ENCODE results near the gene LBHD1.
A peak's percentile ranks its signal among the peaks of the same experiment; 100 is the strongest.
"Not testable (repeated sequence)": the region's sequence is repeated elsewhere in the genome, so short reads cannot be mapped to it uniquely, and the experiment has no call there.

LBHD1 gene

DNA sequence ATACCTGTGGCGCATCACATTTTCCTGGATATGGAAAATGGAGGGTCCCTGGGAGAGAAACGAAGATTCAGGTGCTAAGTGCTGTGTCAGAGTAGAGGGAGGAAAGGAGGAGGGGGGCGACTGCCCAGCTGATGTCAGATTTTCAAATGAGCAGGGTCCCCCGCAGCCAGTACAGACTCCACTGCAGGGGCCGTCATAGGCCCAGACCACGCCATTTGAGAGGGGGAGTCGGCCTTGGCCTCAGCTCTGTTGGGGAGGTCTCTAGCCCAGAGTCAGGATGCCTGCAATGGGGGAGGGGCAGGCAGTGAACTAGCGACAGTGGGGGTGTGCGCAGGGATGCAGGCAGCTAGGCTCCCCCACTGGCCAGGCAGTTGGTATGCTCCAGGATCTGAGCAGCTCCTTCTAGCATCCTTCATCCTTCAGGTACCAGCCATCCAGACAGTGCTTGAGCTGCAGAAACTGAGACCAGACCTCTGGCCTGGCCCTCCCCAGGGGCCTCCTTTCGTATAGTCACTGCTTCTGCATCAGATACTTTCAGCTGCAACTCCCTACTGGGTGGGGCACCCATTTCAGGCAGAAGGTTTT, 35.3 kb upstream of the LBHD1 start, which contains the start of the genes BSCL2 and GNG3:
Gene BSCL2, minus strand, starts transcription at position 148 of the 585 bp plus-strand sequence. CDS start 229 bp downstream, outside the sequence.
Gene GNG3, plus strand, starts transcription at position 400 of the 585 bp plus-strand sequence. CDS start 620 bp downstream, outside the sequence.
- H3K36me3 Mint-ChIP-seq (ENCODE audit: low read depth): peaks cover 27% of the 10 kb centered on the region
- peak within 1 kb of the TSS; percentile 95 for H3K4me3 Mint-ChIP-seq
- peak within 1 kb of the TSS; percentile 96 for H3K27ac Mint-ChIP-seq
- no peak for DNase-seq (ENCODE audit: low spot score)
- H3K27me3 Mint-ChIP-seq (ENCODE audit: low read depth): no peaks in the 10 kb centered on the region
- H3K9me3 Mint-ChIP-seq: no peaks in the 10 kb centered on the region
- peaks cover 42% of the 10 kb centered on the region for H3K4me1 Mint-ChIP-seq (ENCODE audit: low read depth)

DNA sequence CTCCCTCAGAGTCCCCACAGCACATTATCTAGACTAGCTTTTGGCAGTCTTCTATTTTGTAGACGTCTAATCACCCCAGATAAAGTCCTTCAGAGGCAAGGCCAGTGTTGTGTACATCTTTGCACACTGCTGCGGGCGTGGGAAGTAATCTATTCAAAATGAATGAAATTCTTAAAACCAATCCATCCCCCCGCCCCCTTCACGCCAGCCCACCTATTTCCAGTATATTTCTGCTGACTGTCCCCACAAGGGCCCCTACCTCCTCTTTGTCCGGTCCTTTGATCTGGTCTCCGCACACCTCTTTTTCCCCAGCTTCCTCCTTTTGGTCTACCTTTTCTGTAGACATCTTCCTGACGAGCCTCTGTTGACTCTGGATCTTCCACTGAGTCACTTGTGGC, 34.8 kb upstream of the LBHD1 start:
- Mint-ChIP-seq H3K27ac (peak overlapping the region; percentile 38), H3K4me3 (peak overlapping the region; percentile 41), H3K27me3 (ENCODE audit: low read depth) (no peaks in the 10 kb centered on the region), H3K4me1 (ENCODE audit: low read depth) (peaks cover 38% of the 10 kb centered on the region), H3K9me3 (no peaks in the 10 kb centered on the region), H3K36me3 (ENCODE audit: low read depth) (peaks cover 26% of the 10 kb centered on the region)
- DNase-seq (ENCODE audit: low spot score): no peak

DNA sequence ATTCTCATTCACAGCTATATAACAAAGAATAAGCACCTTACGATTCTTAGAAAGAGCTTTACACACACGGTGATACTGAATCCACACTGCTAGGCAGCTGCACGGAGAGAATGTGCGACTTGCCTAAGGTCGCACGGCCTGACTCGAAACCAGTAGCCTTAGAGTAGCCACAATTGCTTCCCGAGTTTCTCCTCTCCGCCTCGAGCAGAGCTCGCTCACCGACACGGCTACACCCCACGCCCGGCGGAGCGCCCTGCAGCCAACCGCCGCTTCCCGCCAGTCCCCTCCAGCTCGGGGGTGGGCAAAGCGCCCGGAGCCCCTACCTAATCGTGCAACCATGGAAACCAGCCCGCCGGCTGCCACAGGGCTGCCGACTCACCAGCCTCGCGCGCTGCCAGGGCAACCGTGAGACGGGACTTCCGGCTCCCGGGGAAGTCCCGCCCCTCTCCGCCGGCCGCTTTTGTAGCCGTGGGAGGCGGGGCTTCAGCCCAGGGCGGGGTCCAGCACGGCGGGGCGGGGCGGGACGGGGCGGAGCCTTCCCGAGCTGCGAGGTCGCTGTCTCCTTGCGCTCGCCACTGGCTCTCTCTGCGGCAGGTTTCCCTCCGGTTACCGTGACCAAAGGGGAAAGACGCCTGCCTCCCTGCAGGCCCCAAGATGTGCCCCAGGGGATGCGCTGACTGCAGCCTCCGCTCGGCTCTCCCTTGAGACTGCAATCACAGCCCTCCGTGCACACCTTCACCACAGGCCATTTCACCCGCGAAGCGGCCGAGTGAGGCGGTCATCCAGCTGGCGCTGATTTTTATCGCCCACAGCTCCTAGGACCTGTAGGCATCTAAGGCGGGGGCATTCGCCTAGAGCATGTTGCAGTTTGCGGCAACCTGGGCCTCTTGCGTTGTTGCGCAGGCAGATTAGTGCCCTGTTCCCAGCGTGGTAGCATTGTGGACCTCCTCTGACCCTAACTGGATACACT, 34.1 kb upstream of the LBHD1 start:
- Mint-ChIP-seq H3K27ac (peak overlapping the region; percentile 81), H3K9me3 (no peaks in the 10 kb centered on the region), H3K4me3 (peak overlapping the region; percentile 93), H3K27me3 (ENCODE audit: low read depth) (no peaks in the 10 kb centered on the region), H3K4me1 (ENCODE audit: low read depth) (peaks cover 38% of the 10 kb centered on the region), H3K36me3 (ENCODE audit: low read depth) (peaks cover 25% of the 10 kb centered on the region)
- peak; percentile 91 for DNase-seq (ENCODE audit: low spot score)

DNA sequence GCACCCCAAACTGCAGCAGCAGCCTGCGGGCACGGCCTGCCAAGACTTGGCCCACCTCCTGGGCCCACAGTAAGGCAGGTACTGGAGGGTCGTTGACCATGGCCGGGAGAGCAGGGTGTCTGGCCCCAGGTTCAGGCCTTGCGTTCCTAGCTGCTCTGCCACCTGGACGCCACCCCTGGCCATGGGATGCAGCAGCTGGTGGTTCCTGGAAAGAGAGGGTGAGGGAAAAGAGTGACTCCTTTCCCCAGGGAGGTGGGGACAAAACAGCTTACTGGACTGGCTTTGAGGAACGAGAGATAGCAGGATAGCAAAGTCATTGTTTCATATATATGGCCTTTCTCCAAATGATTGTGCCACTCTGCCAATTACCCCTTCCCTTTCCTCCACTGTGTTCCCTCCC, 33.3 kb upstream of the LBHD1 start:
- H3K27me3 Mint-ChIP-seq (ENCODE audit: low read depth): no peaks in the 10 kb centered on the region
- peak overlapping the region; percentile 93 for H3K4me3 Mint-ChIP-seq
- H3K4me1 Mint-ChIP-seq (ENCODE audit: low read depth): peaks cover 37% of the 10 kb centered on the region
- H3K36me3 Mint-ChIP-seq (ENCODE audit: low read depth): peaks cover 23% of the 10 kb centered on the region
- H3K9me3 Mint-ChIP-seq: no peaks in the 10 kb centered on the region
- DNase-seq (ENCODE audit: low spot score): no peak
- peak overlapping the region; percentile 81 for H3K27ac Mint-ChIP-seq

DNA sequence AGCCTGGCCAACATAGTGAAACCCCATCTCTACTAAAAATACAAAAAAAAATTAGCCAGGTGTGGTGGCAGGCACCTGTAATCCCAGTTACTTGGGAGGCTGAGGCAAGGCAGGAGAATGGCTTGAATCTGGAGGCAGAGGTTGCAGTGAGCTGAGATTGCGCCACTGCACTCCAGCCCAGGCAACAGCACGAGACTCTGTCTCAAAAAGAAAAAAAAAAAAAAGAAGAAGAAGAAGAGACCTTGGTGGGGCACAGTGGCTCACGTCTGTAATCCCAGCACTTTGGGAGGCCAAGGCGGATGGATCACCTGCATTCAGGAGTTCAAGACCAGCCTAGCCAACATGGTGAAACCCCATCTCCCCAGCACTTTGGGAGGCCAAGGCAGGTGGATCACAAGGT, 31.9 kb upstream of the LBHD1 start:
- DNase-seq (ENCODE audit: low spot score): not testable (repeated sequence)

DNA sequence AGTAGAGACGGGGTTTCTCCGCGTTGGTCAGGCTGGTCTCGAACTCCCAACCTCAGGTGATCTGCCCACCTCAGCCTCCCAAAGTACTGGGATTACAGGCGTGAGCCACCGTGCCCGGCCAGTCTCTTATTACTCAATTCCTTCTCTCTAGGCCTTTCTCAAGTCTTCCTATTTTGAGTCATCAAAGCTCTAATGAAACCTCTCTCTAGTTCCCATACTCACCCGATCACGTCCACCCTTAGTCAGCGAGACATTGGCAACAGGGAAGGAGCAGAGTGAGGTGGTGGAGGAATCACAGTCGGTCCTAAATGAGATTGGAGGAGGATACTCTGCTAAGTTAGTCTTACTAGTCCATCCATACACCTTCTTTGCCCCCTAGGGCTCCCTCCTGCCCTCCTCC, 30.2 kb upstream of the LBHD1 start:
- Mint-ChIP-seq H3K27ac (no peak overlapping the region), H3K9me3 (no peaks in the 10 kb centered on the region), H3K36me3 (ENCODE audit: low read depth) (peaks cover 14% of the 10 kb centered on the region), H3K27me3 (ENCODE audit: low read depth) (no peaks in the 10 kb centered on the region), H3K4me1 (ENCODE audit: low read depth) (peaks cover 15% of the 10 kb centered on the region), H3K4me3 (no peak overlapping the region)
- no peak for DNase-seq (ENCODE audit: low spot score)

More for the DNA sequence above, 31.9 kb upstream of the LBHD1 start:
- H3K4me3 Mint-ChIP-seq; H3K9me3 Mint-ChIP-seq; H3K27ac Mint-ChIP-seq; H3K27me3 Mint-ChIP-seq (ENCODE audit: low read depth): not testable (repeated sequence)
- H3K36me3 Mint-ChIP-seq (ENCODE audit: low read depth): peaks cover 15% of the 10 kb centered on the region
- peaks cover 25% of the 10 kb centered on the region for H3K4me1 Mint-ChIP-seq (ENCODE audit: low read depth)

DNA sequence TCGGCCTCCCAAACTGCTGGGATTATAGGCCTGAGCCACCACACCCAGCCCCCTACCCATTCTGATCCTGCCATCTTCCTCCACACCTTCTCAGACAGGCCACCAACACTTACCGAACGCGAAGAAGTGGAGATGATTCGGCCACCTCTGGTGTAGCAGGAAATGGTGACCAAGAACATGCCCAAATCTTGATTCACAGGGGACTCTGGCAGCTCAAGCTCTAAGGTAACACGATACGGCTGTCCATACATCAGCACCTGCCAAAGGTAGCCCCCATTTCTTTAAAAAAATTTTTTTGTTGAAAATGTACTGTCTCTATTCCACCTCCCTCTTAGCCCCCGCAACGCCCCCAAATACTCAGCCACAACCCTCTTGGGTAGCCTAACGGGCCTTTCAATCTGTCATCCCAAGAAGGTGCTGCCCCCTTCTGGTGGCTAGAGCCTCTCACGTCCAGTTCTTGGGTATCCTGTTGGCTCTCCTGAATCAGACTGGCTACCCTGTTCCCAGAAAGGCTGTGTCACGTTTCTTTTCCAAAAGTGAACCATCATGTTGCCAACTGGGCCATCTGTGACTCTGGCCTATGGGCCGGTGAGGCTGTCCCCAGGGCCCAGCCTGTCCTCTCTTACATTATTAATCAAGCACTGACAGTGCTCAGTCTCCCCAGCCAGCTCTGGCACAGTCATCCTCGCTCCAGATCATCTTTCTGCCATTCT, 22.5 kb upstream of the LBHD1 start:
- Mint-ChIP-seq H3K36me3 (ENCODE audit: low read depth) (peaks cover 15% of the 10 kb centered on the region), H3K4me1 (ENCODE audit: low read depth) (peaks cover 5% of the 10 kb centered on the region), H3K9me3 (no peaks in the 10 kb centered on the region), H3K4me3 (no peak overlapping the region), H3K27me3 (ENCODE audit: low read depth) (no peaks in the 10 kb centered on the region), H3K27ac (peak overlapping the region; percentile 36)
- DNase-seq (ENCODE audit: low spot score): peak; percentile 60

DNA sequence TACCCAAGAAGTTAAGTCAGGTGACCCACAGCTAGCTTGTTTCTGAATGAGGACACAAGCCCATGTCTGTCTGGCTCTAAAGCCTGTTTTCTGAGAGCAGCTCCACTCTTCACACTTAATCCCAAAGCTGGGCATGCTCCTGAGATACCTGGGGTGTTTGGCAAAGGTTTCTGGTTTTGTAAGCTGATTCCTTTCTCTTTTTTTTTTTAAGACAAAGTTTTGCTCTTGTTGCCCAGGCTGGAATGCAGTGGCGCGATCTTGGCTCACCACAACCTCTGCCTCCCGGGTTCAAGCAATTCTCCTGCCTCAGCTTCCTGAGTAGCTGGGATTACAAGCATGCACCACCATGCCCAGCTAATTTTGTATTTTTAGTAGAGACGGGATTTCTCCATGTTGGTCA, 21.6 kb upstream of the LBHD1 start:
- H3K27ac Mint-ChIP-seq; DNase-seq (ENCODE audit: low spot score); H3K27me3 Mint-ChIP-seq (ENCODE audit: low read depth); H3K4me1 Mint-ChIP-seq (ENCODE audit: low read depth); H3K9me3 Mint-ChIP-seq; H3K4me3 Mint-ChIP-seq: not testable (repeated sequence)
- H3K36me3 Mint-ChIP-seq (ENCODE audit: low read depth): peaks cover 16% of the 10 kb centered on the region

DNA sequence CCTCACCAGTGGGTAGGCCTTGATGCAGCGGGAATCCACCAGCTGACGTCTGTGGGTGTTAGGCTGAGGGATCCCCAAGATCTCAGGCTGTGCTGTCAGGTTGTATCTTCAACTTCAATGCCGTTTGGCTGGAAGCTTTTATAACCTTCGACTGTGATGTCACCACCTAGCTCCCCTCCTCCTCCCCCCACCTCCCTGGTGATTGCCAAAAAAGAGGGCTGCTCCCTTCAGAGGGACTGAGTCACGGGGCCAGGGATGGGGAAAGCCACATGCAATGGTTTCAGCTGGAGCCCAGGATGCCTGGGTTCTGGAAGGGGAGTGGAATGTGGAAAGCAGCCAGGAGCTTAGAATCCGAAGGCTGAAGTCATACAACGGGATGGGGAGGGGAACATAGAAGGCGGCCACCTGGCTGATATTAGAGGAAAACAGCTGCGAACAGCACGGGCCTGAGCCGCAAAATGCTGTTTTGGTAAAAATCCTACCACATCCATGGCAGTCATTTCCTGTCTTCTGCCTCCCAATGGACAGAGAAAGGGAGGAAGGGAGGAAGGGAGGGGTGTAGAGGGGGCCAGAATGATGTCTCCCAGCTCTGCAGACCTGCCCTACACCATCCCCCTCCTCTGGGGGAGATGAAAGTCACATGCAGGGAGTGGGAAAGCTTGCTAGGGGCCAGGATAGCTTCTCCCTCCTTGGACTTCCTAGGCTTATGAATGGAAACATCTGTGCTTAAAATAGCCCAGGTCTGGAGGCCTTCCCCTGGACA, 17.5 kb upstream of the LBHD1 start, which contains the start of gene LRRN4CL:
Gene LRRN4CL, minus strand, starts transcription at position 110 of the 763 bp plus-strand sequence. CDS start 1,022 bp downstream, outside the sequence.
- Mint-ChIP-seq H3K36me3 (ENCODE audit: low read depth) (peaks cover 17% of the 10 kb centered on the region), H3K27ac (no peak within 1 kb of the TSS), H3K4me3 (no peak within 1 kb of the TSS), H3K9me3 (no peaks in the 10 kb centered on the region), H3K4me1 (ENCODE audit: low read depth) (peaks cover under 1% of the 10 kb centered on the region), H3K27me3 (ENCODE audit: low read depth) (peaks cover 9% of the 10 kb centered on the region)
- no peak for DNase-seq (ENCODE audit: low spot score)

DNA sequence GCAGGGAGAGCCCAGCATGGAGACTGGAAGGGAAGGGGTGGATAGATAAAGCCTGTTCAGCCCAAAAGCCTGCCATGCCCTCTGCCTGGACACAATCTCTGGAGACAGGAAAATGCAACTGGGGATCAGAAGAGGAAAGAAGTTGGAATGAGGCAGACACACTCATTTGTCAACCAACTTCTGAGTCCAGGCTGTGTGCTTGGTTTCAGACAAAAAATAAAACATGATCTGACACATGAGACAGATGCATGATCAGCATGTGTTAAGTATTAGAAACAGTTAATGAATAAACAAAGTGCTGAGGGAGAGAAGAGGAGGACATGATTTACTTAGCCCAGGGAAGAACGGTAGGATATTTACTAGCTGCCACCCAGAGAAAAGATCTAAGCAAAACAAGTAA, 16.4 kb upstream of the LBHD1 start:
- H3K27ac Mint-ChIP-seq: no peak overlapping the region
- H3K4me1 Mint-ChIP-seq (ENCODE audit: low read depth): no peaks in the 10 kb centered on the region

DNA sequence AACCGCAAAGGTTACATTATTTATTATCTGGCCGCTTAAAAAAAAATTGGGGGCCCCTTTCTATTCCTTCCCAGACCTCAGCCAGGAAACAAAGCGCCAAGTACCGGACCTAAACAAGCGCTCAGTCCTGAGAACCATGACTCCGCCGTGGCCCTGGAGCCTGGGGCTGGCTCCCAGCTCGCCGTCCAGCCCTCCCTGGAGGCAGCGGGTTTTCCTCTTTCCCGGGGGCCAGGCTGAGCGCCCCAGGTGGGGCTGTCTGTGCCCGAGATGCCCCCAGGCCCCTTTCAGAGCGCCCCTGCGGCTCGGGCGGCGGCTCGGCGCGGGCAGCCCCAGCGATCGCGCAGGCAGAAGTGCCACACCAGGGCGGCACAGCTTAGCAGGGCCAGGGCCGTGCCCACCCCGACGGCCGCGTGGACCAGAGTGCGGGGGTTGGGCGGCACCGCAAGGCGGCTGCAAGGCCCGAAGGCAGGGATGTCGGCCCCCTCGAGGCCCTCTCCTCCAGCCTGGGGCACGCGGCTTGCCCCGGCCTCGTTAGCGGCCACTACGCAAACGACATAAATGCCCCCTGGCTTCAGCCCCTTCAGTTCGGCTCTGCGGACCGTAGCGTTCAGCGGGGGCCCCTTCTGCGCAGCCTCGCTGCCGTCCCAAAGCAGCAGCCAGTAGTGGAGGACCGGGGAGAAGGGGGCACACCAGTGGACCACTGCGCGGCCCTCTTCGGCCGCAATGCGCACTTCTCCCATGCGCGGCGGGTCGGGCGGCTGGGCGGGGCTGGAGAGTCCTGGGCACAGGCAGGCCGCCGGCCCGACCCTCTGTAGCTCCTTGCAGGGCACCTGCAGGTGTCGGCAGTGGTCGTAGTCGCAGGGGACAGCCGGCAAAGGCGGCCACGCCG, 15.7 kb upstream of the LBHD1 start:
- Mint-ChIP-seq H3K4me1 (ENCODE audit: low read depth) (no peaks in the 10 kb centered on the region), H3K27ac (no peak overlapping the region), H3K9me3 (no peaks in the 10 kb centered on the region), H3K27me3 (ENCODE audit: low read depth) (peaks cover 9% of the 10 kb centered on the region), H3K4me3 (no peak overlapping the region), H3K36me3 (ENCODE audit: low read depth) (peaks cover 14% of the 10 kb centered on the region)
- no peak for DNase-seq (ENCODE audit: low spot score)

More for the DNA sequence above, 16.4 kb upstream of the LBHD1 start:
- no peak for DNase-seq (ENCODE audit: low spot score)
- no peaks in the 10 kb centered on the region for H3K9me3 Mint-ChIP-seq
- no peak overlapping the region for H3K4me3 Mint-ChIP-seq
- H3K36me3 Mint-ChIP-seq (ENCODE audit: low read depth): peaks cover 17% of the 10 kb centered on the region
- peaks cover 9% of the 10 kb centered on the region for H3K27me3 Mint-ChIP-seq (ENCODE audit: low read depth)

DNA sequence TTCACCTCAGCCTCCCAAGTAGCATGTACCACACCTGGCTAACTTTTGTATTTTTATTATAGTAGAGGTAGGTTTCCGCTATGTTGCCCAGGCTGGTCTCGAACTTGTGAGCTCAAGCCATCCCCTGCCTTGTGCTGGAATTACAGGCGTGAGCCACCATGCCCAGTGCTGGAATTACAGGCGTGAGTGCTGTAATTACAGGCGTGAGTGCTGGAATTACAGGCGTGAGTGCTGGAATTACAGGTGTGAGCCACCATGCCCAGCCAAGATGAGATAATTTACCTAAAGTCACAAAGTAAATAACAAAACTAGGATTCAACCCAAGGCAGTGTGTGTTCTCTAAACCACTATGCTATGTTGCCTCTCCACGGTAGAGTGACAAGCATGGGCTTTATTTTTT, 10.5 kb upstream of the LBHD1 start:
- Mint-ChIP-seq H3K4me3 (no peak overlapping the region), H3K4me1 (ENCODE audit: low read depth) (peaks cover 18% of the 10 kb centered on the region), H3K27ac (no peak overlapping the region), H3K27me3 (ENCODE audit: low read depth) (peaks cover 5% of the 10 kb centered on the region), H3K9me3 (no peaks in the 10 kb centered on the region), H3K36me3 (ENCODE audit: low read depth) (peaks cover 8% of the 10 kb centered on the region)
- no peak for DNase-seq (ENCODE audit: low spot score)

Data from T-helper 2 cell treated with Interferon-gamma antibody and Interleukin-4, amounts not matched to agents 5 μg/mL and 100 μg/mL, for 36 hours (primary cell).